ENCODE results near the gene CPZ.

CPZ gene

GRCh38 chr4:8592366-8593263 lies at the start of gene CPZ:
TSS of gene CPZ (plus strand) at chr4:8592765. CDS start at chr4:8592834, 69 bp downstream.
- FAIRE-seq, result no peak
- no peak for DNase-seq (ENCODE audit: extremely low spot score, insufficient read length, low read depth)

- no peak for DNase-seq (ENCODE audit: extremely low spot score, insufficient read length, low read depth)
- FAIRE-seq, result no peak
These were observed 49.6 kb upstream of the CPZ start for GRCh38 chr4:8542776-8543525.

- DNase-seq (ENCODE audit: extremely low spot score, insufficient read length, low read depth), result no peak
- FAIRE-seq, result no peak
These were observed 48.9 kb upstream of the CPZ start for GRCh38 chr4:8543623-8544022.

GRCh38 chr4:8544282-8544681 lies 48.3 kb upstream of the CPZ start:
- FAIRE-seq (no peak), DNase-seq (ENCODE audit: extremely low spot score, insufficient read length, low read depth) (no peak)

- no peak for FAIRE-seq
- no peak for DNase-seq (ENCODE audit: extremely low spot score, insufficient read length, low read depth)
These were observed 47.7 kb upstream of the CPZ start for GRCh38 chr4:8544741-8545438.

- FAIRE-seq, result no peak
- no peak for DNase-seq (ENCODE audit: extremely low spot score, insufficient read length, low read depth)
These were observed 47.2 kb upstream of the CPZ start for GRCh38 chr4:8545439-8545765.

- DNase-seq (ENCODE audit: extremely low spot score, insufficient read length, low read depth), result no peak
- no peak for FAIRE-seq
These were observed 45.8 kb upstream of the CPZ start for GRCh38 chr4:8546766-8547107.

GRCh38 chr4:8547108-8547911 lies 45.3 kb upstream of the CPZ start:
- no peak for DNase-seq (ENCODE audit: extremely low spot score, insufficient read length, low read depth)
- no peak for FAIRE-seq

GRCh38 chr4:8547912-8548730 lies 44.4 kb upstream of the CPZ start:
- DNase-seq (ENCODE audit: extremely low spot score, insufficient read length, low read depth) (no peak), FAIRE-seq (no peak)

GRCh38 chr4:8548731-8549351 lies 43.7 kb upstream of the CPZ start:
- DNase-seq (ENCODE audit: extremely low spot score, insufficient read length, low read depth), result no peak
- no peak for FAIRE-seq

- DNase-seq (ENCODE audit: extremely low spot score, insufficient read length, low read depth), result no peak
- FAIRE-seq, result no peak
These were observed 43.1 kb upstream of the CPZ start for GRCh38 chr4:8549352-8549931.

- DNase-seq (ENCODE audit: extremely low spot score, insufficient read length, low read depth) (no peak), FAIRE-seq (no peak)
These were observed 41.9 kb upstream of the CPZ start for GRCh38 chr4:8550691-8551090.

GRCh38 chr4:8552024-8552423 lies 40.5 kb upstream of the CPZ start:
- FAIRE-seq (no peak), DNase-seq (ENCODE audit: extremely low spot score, insufficient read length, low read depth) (no peak)

GRCh38 chr4:8552581-8553205 lies 39.9 kb upstream of the CPZ start:
- no peak for DNase-seq (ENCODE audit: extremely low spot score, insufficient read length, low read depth)
- FAIRE-seq, result no peak

GRCh38 chr4:8553216-8553615 lies 39.3 kb upstream of the CPZ start:
- no peak for DNase-seq (ENCODE audit: extremely low spot score, insufficient read length, low read depth)
- FAIRE-seq, result no peak

- DNase-seq (ENCODE audit: extremely low spot score, insufficient read length, low read depth) (no peak), FAIRE-seq (no peak)
These were observed 38.6 kb upstream of the CPZ start for GRCh38 chr4:8553991-8554405.

- FAIRE-seq, result no peak
- no peak for DNase-seq (ENCODE audit: extremely low spot score, insufficient read length, low read depth)
These were observed 37.9 kb upstream of the CPZ start for GRCh38 chr4:8554555-8555100.

- no peak for FAIRE-seq
- DNase-seq (ENCODE audit: extremely low spot score, insufficient read length, low read depth), result no peak
These were observed 36.8 kb upstream of the CPZ start for GRCh38 chr4:8555716-8556115.
